SH-SY5Y (cell line): ENCODE measurements around the gene VAV3.

ENCODE experiments used
- GATA2 ChIP-seq: IDR thresholded peaks from 2 replicates; pipeline ENCODE4 v1.6.1; 2011; ENCODE audit warnings: mild to moderate bottlenecking, low read depth, low read length
- GATA3 ChIP-seq: IDR thresholded peaks from 2 replicates; pipeline ENCODE4 v1.6.1; 2011; ENCODE audit warnings: low read depth, mild to moderate bottlenecking, low read length, moderate library complexity

DNA sequence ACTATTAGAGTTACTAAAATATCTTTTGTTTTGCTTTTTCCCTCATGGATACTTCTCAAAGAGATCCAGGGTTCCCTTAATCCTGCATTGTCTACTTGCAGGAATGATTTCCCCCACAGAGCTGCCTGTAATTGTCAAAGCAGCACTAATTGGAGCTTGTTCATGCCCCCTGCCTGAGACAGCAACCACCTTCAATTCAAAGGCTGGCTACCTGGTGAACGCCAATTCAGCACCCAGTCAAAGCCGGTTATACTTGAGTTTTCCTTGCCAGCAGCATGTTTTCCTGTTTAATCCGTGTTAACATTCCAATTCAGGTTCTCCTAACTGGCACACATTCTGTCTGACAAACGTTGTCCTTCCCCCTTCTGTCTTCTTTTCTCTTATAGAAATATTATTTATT lies 441.2 kb downstream of the VAV3 start:
- TF ChIP-seq GATA3 (no peak), GATA2 (no peak)
